Upper lobe of left lung (tissue), 4 donors: ENCODE results near the gene PKP1.

Source experiments
- CTCF ChIP-seq, 6 experiments: fragments of 450-650 bp in 4 of 6; fragments of 200-600 bp in 2 of 6; sonication (generic) in 2 of 6; IDR thresholded peaks; one replicate each; pipeline ENCODE4 v1.5.1; 2016 to 2019; ENCODE audit warnings: antibody characterized with exemption in 6 of 6
- EP300 ChIP-seq, 4 donors: sonication (generic); formaldehyde crosslinking; IDR thresholded peaks; one replicate each; pipeline ENCODE4 v1.5.1; 2017; ENCODE audit warnings: antibody characterized with exemption in 4 of 4, control low read depth in 2 of 4
- POLR2A ChIP-seq, 4 donors: fragments of 450-650 bp; IDR thresholded peaks; one replicate each; pipeline ENCODE4 v1.5.1; 2016 to 2017; ENCODE audit warnings: antibody characterized with exemption in 4 of 4, mild to moderate bottlenecking in 2 of 4
- POLR2AphosphoS5 ChIP-seq, 2 donors: sonication (generic); formaldehyde crosslinking; IDR thresholded peaks; one replicate each; pipeline ENCODE4 v1.5.1; 2017; ENCODE audit warnings: antibody characterized with exemption in 2 of 2

GRCh38 chr1:201282216-201282615 lies 1.1 kb upstream of the PKP1 start:
- no peak for TF ChIP-seq CTCF (IDR thresholded peaks at IDR 0.05)
- no peak for TF ChIP-seq POLR2A (IDR thresholded peaks at IDR 0.05)
- no peak for TF ChIP-seq EP300 (IDR thresholded peaks at IDR 0.05)
- TF ChIP-seq POLR2AphosphoS5 (IDR thresholded peaks at IDR 0.05), result no peak
